PC-9 (cell line): ENCODE data around the gene RPS5. TPM values are rescaled to one million over a fixed set of nuclear protein-coding genes. Genes with fewer than 3 reads are reported as not detected.

Experiments
- BruUV-seq: library from RNA; stranded (reverse); fragments of 400-500 nt; replicated peaks from 2 replicates; lab custom pipeline; 2021; lab: Mats Ljungman, UMichigan
- CTCF ChIA-PET: fragments of 300-600 bp; sonication (Branson Sonifier 250); formaldehyde crosslinking; loops from one replicate; lab custom pipeline; 2022; ENCODE audit warnings: antibody characterized with exemption; lab: Charles Lee
- POLR2A ChIA-PET: fragments of 300-600 bp; sonication (Branson Sonifier 250); formaldehyde crosslinking; loops from one replicate; lab custom pipeline; 2022; ENCODE audit warnings: antibody characterized with exemption; ENCODE audit not compliant: unreplicated experiment; lab: Charles Lee
- DNase-seq, 2 experiments: peaks; one replicate each; pipeline versions ENCODE4 v3.0.0 to v3.0.0-alpha.2; 2015 to 2022; ENCODE audit warnings: mixed read lengths in 1 of 2
- H2AFZ ChIP-seq: fragments of 200-600 bp; sonication (generic); 2 replicates; pipeline ENCODE4 v1.8.1; 2017; ENCODE audit warnings: antibody characterized with exemption
- H3F3A ChIP-seq: fragments of 200-600 bp; sonication (generic); 2 replicates; pipeline ENCODE4 v1.8.1; 2017; ENCODE audit warnings: antibody characterized with exemption, mild to moderate bottlenecking, low read depth; ENCODE audit not compliant: insufficient read depth
- H3K27ac ChIP-seq: fragments of 200-600 bp; sonication (generic); 2 replicates; pipeline ENCODE4 v1.6.1; 2016; ENCODE audit warnings: mixed run types
- H3K27me3 ChIP-seq: fragments of 200-600 bp; sonication (generic); 2 replicates; pipeline ENCODE4 v1.6.1; 2016; ENCODE audit warnings: low read depth, mixed run types; ENCODE audit not compliant: insufficient read depth
- H3K36me3 ChIP-seq: fragments of 200-600 bp; sonication (generic); 2 replicates; pipeline ENCODE4 v1.6.1; 2016; ENCODE audit warnings: low read depth, mixed run types
- H3K4me1 ChIP-seq: fragments of 200-600 bp; sonication (generic); replicated peaks from 2 replicates; pipeline ENCODE4 v1.6.1; 2016; ENCODE audit warnings: mixed run types; ENCODE audit not compliant: insufficient read depth
- H3K4me2 ChIP-seq: fragments of 200-600 bp; sonication (generic); 2 replicates; pipeline ENCODE4 v1.6.1; 2017; ENCODE audit warnings: mixed run types
- H3K4me3 ChIP-seq: fragments of 200-600 bp; sonication (generic); 2 replicates; pipeline ENCODE4 v1.6.1; 2016; ENCODE audit warnings: mixed run types
- H3K79me2 ChIP-seq: fragments of 200-600 bp; sonication (generic); 2 replicates; pipeline ENCODE4 v1.6.1; 2017; ENCODE audit warnings: low read depth, mixed run types
- H3K9me2 ChIP-seq: fragments of 200-600 bp; sonication (generic); 2 replicates; pipeline ENCODE4 v1.8.1; 2017; ENCODE audit warnings: mild to moderate bottlenecking; ENCODE audit not compliant: insufficient read depth
- H3K9me3 ChIP-seq: fragments of 200-600 bp; sonication (generic); 2 replicates; pipeline ENCODE4 v1.8.1; 2016; ENCODE audit warnings: low read depth; ENCODE audit not compliant: insufficient read depth
- H4K20me1 ChIP-seq: fragments of 200-600 bp; sonication (generic); 2 replicates; pipeline ENCODE4 v1.8.1; 2017; ENCODE audit not compliant: insufficient read depth
- CTCF ChIP-seq: fragments of 200-600 bp; sonication (generic); conservative IDR thresholded peaks from 2 replicates; pipeline ENCODE4 v1.6.1; 2017; ENCODE audit warnings: mixed run types, antibody characterized with exemption, mild to moderate bottlenecking, moderate library complexity
- EZH2 ChIP-seq: fragments of 200-600 bp; sonication (generic); IDR thresholded peaks from 2 replicates; pipeline ENCODE4 v1.8.0; 2017; ENCODE audit warnings: antibody characterized with exemption, low read depth
- intact Hi-C: fragments of 100-400 bp; cut with micrococcal nuclease; formaldehyde crosslinking; loops from one replicate; pipeline ENCODE4 v1.10.0; 2022; ENCODE audit not compliant: unreplicated experiment
- total RNA-seq: library from RNA; stranded (reverse); gene quantifications from 2 replicates; pipeline ENCODE4 v1.2.3, GENCODE V29; 2021

RPS5 gene
- total RNA-seq, 1 experiment from 2014 or later: 961 TPM

- no TSS peak for BruUV-seq
- H3K9me3 ChIP-seq: no peaks in the 10 kb centered on the region
- intact Hi-C loops: loop anchor here (2.0 kb wide), 1 partner anchor 118 kb away; the partner anchor contains the start of gene ZBTB45
- no peak overlapping the region for H2AFZ ChIP-seq
- DNase-seq: no peak
- H3K9me2 ChIP-seq: no peaks in the 10 kb centered on the region
- no peak overlapping the region; the same call in 1 of the 2 replicates for H3K4me3 ChIP-seq
- peak overlapping the region; percentile 57 for H3K4me2 ChIP-seq
- peaks cover 11% of the 10 kb centered on the region for H3K4me1 ChIP-seq
- H3K27me3 ChIP-seq: no peaks in the 10 kb centered on the region
- peaks cover 7% of the 10 kb centered on the region for H3F3A ChIP-seq
- ChIA-PET POLR2A (no interaction called here), CTCF (no interaction called here)
- H3K27ac ChIP-seq: no peak overlapping the region
- TF ChIP-seq CTCF: no peak
- TF ChIP-seq EZH2: no peak
- no peaks in the 10 kb centered on the region for H4K20me1 ChIP-seq
- H3K79me2 ChIP-seq: peaks cover 12% of the 10 kb centered on the region; the same call in 1 of the 2 replicates
- no peaks in the 10 kb centered on the region for H3K36me3 ChIP-seq
Measured at GRCh38 chr19:58400316-58400915, 13.3 kb downstream of the RPS5 start.

- CTCF ChIA-PET: no interaction called here
Measured at GRCh38 chr19:58400916-58401839, 14.1 kb downstream of the RPS5 start.

More at GRCh38 chr19:58400916-58401839, 14.1 kb downstream of the RPS5 start:
- no peaks in the 10 kb centered on the region for H4K20me1 ChIP-seq
- H2AFZ ChIP-seq: peak overlapping the region; percentile 80
- TF ChIP-seq CTCF (no peak), EZH2 (no peak)
- no peak overlapping the region for H3K27ac ChIP-seq
- no peaks in the 10 kb centered on the region for H3F3A ChIP-seq
- H3K4me3 ChIP-seq: peak overlapping the region; percentile 72
- peak; percentile 94 to 98 for DNase-seq
- intact Hi-C loops: loop anchor here (1.0 to 2.0 kb wide), 2 partner anchors 20 to 118 kb away; partner anchors contain the start of genes ZBTB45 and ZNF837
- H3K4me1 ChIP-seq: peaks cover 5% of the 10 kb centered on the region
- BruUV-seq: no TSS peak
- no peaks in the 10 kb centered on the region for H3K36me3 ChIP-seq
- no peaks in the 10 kb centered on the region for H3K27me3 ChIP-seq
- peak overlapping the region; percentile 83 for H3K4me2 ChIP-seq
- peaks cover 12% of the 10 kb centered on the region; the same call in 1 of the 2 replicates for H3K79me2 ChIP-seq
- no peaks in the 10 kb centered on the region for H3K9me2 ChIP-seq
- POLR2A ChIA-PET: no interaction called here
- no peaks in the 10 kb centered on the region for H3K9me3 ChIP-seq
